AG20443 (cell line): ENCODE results near the gene ZC2HC1C.

Experiments
- DNase-seq: peaks from one replicate; pipeline ENCODE4 v3.0.0; 2012; ENCODE audit warnings: low spot score, mixed read lengths

ZC2HC1C gene, protein sequence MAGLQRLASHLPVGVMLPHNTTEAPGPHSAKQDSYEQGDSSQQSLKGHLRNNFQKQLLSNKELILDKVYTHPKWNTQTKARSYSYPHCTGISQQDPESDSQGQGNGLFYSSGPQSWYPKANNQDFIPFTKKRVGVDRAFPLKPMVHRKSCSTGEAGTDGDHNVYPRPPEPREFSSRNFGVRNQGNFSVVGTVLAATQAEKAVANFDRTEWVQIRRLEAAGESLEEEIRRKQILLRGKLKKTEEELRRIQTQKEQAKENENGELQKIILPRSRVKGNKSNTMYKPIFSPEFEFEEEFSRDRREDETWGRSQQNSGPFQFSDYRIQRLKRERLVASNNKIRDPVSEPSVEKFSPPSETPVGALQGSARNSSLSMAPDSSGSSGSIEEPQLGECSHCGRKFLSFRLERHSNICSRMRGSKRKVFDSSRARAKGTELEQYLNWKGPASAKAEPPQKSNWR

DNA sequence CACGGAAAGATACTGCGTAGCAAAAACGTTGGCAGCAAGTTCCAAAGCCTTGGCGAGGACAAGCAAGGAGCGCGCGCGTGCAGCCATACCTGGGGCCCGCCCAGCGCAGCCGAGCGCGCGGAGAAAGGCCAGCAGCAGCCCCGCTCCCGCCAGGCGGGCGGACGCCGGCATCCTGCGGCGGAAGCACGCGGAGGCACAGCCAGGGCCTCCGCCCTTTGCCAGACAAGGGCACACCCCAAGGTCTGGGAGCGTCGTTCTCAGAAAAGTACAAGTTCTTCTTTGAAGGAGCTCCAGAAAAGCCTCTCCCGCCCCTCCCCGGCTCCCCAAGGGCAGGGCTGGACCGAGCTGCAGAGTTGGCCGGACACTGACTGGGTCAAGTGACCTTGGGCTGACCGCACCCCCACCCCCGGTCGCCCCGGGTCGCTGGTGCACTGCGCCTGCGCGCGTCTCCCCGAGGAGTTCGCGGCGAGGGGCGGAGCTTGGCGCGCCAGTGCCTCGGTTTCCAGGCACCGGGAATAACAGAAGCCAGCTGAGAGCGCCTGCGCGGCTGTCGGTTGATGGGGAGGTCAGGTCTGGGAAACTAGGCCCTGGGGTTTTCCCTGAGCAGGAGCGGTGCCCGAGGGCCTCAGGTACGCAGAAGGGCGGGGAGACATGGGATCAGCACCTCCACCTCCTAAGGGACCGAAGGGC, at the start of gene ZC2HC1C:
Gene ZC2HC1C, plus strand, starts transcription at position 521 of the 690 bp plus-strand sequence. CDS start 933 bp downstream, outside the sequence.
- DNase-seq: peak; percentile 98

DNA sequence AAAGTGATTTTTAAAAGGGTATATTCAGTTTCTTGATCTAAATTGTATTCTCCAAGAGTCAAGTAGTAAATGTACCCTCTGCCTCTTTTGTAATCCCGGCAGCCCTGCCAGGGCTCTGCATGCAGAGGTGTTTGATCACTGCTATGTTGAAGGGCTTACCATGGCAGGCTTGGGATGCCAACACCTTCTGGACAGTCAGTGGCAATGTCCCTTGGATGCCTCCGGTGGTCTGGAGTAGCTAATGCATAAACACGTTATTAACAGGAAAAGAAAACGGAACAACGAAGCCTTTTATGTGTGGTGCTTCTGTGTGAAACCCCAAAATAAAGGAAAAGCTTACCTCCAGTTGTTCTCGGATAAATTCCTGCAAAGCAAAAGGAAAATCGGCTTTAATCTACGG, 46.8 kb upstream of the ZC2HC1C start:
- DNase-seq: peak; percentile 22

DNA sequence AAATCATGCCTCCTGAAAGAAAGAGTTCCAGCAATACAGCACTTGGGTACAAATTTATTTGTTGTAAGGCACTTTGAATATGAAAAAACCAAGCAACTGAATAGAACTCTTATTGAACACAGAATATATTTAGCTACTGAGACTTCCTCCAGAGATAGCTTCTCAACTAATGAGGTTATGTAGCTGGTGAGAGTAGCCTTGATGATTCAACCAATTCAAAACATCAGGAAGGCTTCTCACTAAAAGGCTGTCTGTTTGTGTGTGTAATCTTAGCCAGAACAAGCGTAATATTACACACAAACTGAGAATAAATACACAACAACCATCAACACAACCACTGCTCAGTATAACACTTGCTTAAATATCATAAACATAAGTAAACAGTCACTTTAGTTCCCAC, 46.3 kb upstream of the ZC2HC1C start:
- DNase-seq: no peak

DNA sequence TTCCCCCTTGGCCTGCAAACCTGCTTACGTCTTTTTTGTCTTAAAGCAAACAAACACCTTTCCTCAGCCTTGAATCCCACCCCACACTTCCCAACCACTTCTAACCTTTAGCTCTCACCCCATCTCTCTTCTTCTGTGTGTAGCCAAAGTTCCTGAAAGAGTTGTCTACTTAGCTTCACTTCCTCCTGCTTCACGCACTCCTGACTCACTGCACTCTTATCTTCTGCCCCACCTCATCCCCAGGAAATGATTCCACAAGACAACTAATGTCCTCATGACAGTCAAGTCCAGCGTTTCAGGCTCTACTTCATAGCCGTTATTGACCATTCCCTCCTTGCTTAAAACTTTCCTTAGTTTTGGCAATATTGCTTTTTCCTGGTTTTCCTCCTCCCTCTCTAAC, 44.4 kb upstream of the ZC2HC1C start:
- DNase-seq: no peak

DNA sequence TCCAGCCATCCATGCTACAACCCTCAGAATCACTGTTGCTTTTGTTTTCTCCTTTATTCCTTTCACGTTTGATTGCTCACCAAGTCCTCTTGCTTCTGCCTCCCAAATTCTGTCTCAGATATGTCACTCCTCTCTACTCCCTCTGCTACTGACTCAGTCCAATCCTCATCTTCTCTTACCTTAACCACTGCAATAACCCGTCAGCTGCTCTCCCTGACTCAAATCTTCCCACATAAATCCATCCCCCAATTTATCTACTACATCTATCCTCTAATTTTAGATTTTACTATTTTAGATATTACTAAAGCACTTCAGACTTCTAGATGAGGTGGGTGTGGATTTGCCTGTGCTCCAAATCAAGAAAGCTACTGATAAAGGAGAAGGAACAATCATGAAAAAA, 43.6 kb upstream of the ZC2HC1C start:
- no peak for DNase-seq

DNA sequence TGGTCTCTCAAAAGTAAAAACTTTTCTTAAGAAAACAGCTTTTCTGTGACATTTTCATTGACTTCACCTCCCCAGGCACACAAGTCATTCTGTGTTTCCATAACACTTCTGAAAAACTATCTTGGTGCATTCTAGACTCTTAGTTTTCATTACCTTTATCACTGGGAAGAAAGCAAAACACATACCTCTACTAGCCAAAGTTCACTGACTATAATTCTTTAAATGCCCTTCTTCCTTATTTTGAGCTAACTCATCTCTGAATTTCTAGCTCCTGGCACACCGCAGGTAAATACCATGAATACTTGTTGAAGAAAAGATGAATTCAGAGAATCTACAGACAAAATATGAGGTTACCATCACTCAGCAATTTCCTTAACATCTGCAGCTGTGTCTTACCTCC, 39.3 kb upstream of the ZC2HC1C start:
- DNase-seq: no peak

DNA sequence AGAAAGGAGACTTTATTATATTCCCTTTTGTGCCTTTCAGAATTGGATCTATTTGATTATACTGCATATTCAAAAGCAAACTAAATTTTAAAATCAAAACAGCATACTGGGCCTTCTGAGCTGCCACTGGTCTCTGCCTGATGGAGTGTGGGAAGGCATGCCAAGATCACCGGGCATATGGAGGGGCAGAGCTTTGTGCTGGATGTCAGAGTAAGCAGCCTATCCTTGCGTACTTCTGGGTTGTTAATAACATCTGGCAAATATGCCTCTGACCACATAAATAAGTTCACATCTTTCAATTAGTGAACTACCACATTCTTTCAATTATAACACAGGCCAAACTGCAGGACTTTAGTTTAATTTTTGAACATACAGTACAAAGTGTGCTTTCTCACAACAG, 36.5 kb upstream of the ZC2HC1C start:
- DNase-seq: no peak

DNA sequence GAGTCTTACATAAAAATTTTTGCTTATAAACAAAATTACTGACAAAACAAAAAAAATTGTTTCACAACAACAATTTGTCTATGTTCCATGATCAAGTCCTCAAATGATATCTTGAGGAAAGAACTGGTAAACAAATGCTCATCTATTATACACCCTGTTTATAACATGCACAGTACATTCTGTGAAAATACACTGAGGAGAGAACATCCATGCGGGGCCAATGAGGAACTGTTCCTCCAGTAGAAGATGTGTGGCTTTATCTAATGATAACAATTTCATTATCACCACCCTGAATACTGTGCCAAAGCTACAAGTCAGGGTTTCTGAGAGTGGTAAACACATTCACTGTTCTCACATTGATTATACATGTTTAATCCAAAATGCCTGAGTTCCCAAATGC, 28.9 kb upstream of the ZC2HC1C start:
- no peak for DNase-seq

DNA sequence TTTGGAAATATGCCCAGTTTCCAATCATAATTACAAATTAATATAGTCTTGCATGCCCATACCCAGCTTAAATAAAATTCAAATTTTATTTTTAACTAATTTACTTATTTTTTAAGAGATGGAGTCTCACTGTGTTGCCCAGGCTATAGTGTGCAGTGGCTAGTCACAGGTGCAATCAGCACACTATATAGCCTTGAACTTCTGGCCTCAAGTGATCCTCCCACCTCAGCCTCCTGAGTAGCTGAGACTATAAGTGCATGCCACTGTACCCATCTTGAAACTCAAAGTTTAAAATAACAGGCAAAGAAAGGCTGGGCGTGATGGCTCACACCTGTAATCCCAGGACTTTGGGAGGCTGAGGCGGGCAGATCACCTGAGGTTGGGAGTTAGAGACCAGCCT, 28.5 kb upstream of the ZC2HC1C start:
- no peak for DNase-seq

DNA sequence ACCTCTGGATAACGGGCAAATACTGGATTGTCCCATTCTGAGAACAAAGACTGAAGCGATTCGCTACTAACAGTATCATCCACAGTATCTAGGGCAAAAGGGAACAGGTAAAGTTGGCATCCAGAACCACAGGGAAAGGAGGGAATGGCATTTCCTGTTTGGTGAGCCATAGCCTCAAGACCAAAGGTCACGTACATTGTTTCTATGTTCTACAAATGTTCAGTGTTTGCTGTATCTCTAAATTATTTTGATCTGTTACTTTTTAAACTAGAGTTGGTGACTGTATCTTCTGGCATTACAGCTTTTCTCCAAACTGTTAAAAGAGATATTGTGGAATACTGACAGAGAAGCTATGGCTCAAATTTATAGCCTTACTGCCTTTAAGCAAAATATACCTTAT, 27.8 kb upstream of the ZC2HC1C start:
- no peak for DNase-seq

DNA sequence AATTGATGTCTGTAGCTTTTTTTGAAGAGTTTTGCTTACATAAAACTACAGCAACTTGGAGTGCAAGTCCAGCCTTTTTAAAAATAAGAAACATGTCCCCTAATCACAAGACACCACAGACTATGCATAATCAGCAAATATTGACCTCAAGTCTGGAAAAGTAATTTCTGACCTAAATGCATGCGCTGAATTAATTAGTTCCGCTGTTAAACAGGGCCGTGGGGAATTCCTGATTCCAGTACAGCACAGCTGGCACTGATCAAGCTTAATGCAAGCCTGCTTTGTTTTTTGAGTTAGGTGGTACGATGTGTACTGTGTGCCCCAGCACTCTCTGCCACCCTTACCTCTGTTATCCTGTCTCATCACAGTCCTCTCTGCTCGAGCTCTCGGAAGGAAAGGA, 27.4 kb upstream of the ZC2HC1C start:
- no peak for DNase-seq

DNA sequence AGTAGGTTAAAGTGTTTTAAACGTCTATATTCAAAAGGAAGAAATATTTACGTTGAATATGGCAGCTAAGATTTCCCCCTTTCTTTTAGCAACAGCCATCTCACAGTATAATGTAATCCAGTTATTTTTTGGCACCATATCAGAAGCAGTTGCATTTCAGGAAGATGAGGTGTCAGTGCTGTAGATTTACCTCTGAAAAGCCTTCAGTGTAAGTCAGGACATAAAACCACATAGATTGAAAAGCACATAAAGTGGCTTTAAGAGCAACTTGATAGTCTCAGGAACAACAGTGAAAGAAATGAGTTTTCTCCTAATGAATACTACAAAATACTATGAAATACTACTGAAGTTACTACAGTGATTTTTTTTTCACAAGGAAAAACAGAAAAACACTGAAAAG, 25.1 kb upstream of the ZC2HC1C start:
- DNase-seq: peak; percentile 31

DNA sequence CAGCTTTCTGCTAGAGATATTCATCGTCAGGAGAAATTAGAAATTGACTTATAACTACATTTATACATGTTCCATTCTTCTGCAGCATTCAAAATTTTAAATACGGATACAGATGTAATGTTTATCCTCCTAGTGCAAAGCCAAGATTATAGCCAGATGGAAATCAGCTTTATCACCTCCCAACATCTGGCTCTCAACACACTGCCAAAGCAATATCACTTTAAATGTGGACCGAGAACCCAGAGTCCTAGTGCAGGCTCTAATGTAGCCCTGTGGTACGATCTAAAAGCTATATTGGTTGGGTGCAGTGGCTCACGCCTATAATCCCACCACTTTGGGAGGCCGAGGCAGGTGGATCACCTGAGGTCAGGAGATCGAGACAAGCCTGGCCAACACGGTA, 24.7 kb upstream of the ZC2HC1C start:
- no peak for DNase-seq

DNA sequence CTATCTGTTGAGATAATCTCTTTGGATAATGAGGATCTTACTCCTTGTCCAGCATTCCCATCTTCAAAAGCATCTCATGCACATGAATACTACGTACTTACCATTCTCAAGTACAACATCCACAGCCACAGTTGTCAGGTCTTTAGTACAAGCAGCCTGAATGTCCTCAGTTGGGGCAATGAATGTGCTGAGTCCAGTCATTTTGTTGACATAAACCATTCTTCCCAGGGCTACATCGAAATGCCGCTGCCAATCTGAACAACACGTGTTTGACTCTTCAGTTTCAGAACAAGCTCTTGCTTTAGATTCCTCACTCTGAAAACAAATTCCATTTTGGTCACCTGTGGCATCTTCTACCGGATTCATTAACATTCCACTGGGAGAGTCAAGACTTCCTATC, 23.2 kb upstream of the ZC2HC1C start:
- DNase-seq: no peak

DNA sequence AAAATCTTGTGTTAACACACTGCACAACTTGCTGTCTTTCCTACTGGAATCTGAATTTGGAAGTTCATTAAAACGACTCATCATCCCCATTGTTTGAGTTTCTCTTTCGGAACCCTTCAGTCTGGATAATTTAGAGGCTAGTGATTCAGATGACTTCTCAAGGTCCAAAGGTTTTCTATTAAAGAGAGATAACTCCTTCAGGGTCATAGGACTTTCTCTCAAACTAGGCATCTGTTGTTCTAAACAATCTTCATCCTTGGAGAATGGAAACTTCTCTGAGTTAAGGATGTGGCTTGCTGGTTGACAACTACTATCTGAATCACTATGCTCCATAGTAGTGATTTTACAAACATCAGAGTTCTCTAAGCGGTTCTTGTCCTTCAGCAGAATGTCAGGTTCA, 22.5 kb upstream of the ZC2HC1C start:
- no peak for DNase-seq

DNA sequence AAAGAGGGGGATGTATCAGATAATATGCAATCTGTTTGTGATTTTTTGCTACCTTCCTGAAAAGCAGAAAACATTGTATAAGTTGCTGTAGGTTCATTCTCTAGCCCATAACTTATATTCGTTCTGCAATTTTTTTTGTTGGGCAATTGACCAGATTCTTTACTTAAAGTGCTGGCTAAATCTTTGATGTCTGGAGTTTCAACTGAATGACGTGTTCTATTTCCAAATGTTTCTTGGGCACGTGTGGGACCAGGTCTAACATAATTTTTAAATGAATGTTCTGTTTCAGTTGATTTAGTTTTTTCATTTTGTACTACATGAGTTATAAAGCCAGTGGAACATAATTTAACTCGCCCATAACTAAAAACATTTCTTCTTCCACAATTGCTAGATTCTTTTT, 21.9 kb upstream of the ZC2HC1C start:
- no peak for DNase-seq

DNA sequence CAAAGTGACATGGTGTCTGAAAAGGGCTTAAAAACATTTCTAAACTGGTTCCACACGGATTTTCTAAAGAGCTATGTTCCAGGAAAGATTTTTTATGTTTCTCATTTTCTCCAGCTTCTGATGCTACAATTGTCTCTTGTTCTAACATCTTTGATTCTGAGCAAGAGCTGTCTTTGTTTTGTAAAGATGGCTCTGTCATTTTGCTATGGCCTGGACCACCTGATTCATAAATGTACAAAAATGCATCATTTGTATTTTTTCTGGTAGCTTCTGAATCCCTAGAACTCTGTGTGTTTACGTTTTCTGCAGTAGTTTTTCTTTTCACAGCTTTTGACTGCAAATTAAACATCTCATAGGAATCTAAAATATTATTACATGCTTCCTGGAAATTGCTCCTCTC, 21.3 kb upstream of the ZC2HC1C start:
- DNase-seq: no peak

DNA sequence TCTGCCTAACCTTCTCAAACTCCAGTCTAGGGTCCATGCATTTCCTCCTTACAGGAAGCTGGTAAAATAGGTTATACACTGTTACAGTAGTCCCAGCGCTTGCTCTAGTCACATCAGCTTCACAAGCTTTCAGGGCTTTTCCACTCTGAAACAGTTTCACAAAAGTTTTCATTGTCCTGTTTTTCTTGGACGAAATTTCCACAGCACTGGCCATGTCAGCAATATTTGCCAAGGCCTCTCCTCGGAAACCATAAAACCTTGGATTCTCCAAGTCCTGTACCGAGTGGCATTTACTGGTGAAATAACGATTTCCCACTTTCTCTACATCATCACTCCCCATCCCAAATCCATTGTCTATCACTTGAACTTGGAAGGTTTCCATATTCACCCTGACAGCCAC, 20.3 kb upstream of the ZC2HC1C start:
- no peak for DNase-seq

DNA sequence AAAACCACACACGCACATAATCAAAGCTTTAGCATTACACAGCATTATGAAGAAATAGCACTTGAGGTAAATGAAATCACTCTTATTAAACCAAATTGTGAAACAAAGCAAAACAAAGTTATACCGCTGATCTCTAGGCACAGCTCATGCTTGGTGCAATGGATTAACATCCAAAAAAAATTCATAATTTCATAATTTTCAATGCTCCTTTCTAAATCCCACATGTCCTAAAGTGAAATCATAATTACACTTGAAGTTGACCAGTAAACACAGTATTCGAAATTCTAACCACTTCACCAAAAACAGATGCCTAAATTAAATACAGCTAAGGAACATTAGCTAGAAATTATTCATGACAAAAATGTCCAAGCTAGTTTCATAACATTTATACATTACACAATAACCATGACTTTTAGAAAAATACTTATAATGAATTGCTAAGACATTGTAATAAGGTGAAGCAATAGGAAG, 19.7 kb upstream of the ZC2HC1C start:
- DNase-seq: peak; percentile 48

DNA sequence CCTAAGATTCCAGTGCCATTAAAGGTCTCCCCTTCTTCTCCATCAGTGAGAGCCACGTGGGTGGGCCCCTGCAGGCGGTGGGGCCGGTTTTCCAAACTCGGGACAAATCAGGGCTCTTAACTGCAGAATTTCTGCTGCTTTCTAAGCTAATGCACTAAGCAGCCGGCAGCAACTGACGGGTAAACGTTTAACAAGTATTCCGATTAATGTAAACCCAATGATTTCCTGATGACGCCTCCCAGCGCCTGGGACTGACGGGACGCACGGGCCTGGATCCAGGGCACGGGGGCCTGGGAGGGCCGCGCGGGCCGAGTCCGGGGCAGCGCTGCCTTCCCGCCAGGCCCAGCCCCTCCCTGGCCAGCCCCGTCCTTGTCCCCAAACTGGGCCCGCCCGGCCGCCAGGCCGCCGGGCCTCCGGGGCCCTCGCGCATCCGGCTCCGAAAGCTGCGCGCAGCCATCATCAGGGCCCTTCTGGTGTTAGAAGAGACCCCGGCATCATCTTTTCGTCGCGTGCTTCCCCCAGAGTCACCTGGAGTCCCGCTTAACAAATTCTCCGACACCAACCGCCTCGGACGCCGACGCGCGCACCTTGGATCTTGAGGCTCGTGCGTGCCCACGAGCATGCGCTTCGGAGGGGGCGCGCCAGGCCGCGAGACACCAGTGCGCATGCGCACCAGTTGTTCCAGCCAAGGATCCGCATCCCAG, 18.4 kb upstream of the ZC2HC1C start, which contains the start of gene MLH3:
Gene MLH3, minus strand, starts transcription at position 616 of the 704 bp plus-strand sequence. CDS start 1,812 bp downstream, outside the sequence.
- peak; percentile 97 for DNase-seq

DNA sequence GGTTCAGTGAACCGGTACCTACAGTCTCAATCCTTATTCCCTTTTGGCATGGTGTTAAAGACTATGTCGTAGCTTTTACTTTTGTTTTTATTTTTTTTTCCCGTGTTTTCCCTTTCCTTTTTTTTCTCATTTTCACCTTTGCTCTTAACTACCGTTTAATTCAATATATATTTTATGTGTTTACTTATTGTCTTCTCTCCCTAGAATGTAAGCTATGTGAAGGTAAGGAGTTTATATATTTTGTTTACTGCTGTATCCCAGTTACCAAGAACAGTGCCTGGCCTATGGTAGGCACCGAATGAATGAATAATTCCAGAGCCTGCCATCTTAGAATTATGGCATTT, 17.9 kb upstream of the ZC2HC1C start:
- no peak for DNase-seq

DNA sequence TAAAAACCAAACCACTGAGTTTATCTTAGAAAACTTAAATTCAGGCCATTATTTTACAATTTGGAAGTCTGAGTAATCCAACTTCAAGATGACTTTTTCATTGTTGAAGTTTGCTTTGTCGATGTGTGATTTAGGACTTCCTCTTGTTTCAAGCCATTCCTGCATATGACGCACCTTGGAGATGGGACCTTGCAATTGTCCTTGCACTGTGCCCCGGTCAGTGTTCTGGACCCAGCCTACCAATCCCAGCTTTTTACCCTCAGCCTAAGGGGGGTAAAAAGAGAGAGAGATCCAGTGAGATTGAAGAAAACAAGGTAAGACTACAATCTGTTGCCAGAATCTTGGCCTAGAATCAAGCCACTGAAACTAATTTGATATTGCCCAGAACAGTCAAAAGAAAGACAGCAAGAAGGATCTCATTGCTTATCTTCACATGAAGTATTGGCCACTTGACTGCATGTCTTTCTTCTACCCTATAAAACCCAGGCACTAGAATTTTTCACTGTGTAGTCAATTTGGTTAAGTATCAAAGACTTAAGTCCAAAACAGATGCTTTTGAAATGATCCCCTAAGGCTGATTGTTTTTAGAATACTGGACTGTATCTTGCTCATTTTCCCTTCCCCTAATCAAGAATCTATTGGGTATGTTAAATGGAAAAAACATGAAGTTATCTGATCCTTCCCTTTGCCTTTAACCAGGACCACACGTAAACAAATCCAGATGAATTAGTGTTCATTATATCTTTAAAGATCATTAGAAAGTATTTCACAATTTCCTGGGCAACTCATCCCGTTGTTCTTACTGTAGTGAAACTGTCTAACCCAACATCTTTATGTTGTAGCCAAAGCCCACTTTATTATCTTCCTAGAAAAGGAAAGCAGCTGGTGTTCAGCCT, 15.8 kb upstream of the ZC2HC1C start:
- DNase-seq: no peak
